GM21390 (cell line): ENCODE data around the gene ZFP92.
"Not testable (repeated sequence)": the region's sequence is repeated elsewhere in the genome, so short reads cannot be mapped to it uniquely, and the experiment has no call there.

Experiments used
- ATAC-seq: cut with Tn5 transposase; IDR thresholded peaks from one replicate; pipeline ENCODE4 v1.9.1; 2021; ENCODE audit not compliant: unreplicated experiment

The ZFP92 gene

GRCh38 chrX:153386097-153386496, 25.2 kb upstream of the ZFP92 start:
- ATAC-seq, result no peak

- no peak for ATAC-seq
These were observed 23.9 kb upstream of the ZFP92 start for GRCh38 chrX:153387345-153387744.

- no peak for ATAC-seq
These were observed 23.1 kb upstream of the ZFP92 start for GRCh38 chrX:153387987-153388721.

- ATAC-seq, result no peak
These were observed 22.4 kb upstream of the ZFP92 start for GRCh38 chrX:153388722-153389459.

- ATAC-seq, result not testable (repeated sequence)
These were observed 21.9 kb upstream of the ZFP92 start for GRCh38 chrX:153389460-153389768.

GRCh38 chrX:153392642-153393321, 18.5 kb upstream of the ZFP92 start:
- ATAC-seq, result no peak

- no peak for ATAC-seq
These were observed 16.7 kb upstream of the ZFP92 start for GRCh38 chrX:153394612-153395011.

- ATAC-seq, result no peak
These were observed 15.5 kb upstream of the ZFP92 start for GRCh38 chrX:153395613-153396319.

GRCh38 chrX:153396320-153397195, 14.7 kb upstream of the ZFP92 start:
- ATAC-seq, result no peak

- no peak for ATAC-seq
These were observed 13.9 kb upstream of the ZFP92 start for GRCh38 chrX:153397256-153397960.

GRCh38 chrX:153398275-153398960, 12.9 kb upstream of the ZFP92 start:
- no peak for ATAC-seq

- no peak for ATAC-seq
These were observed 10.8 kb upstream of the ZFP92 start for GRCh38 chrX:153400146-153401132.

- ATAC-seq, result no peak
These were observed 10.0 kb upstream of the ZFP92 start, which contains the start of gene PNMA6E for GRCh38 chrX:153401133-153401764. Gene PNMA6E (minus strand): TSS chrX:153401350. CDS start chrX:153398849, 2,501 bp downstream.

GRCh38 chrX:153404333-153404732, 6.9 kb upstream of the ZFP92 start:
- not testable (repeated sequence) for ATAC-seq

GRCh38 chrX:153405426-153405825, 5.8 kb upstream of the ZFP92 start:
- no peak for ATAC-seq

- no peak for ATAC-seq
These were observed 5.3 kb upstream of the ZFP92 start for GRCh38 chrX:153406011-153406410.

- no peak for ATAC-seq
These were observed 4.4 kb upstream of the ZFP92 start for GRCh38 chrX:153406903-153407302.
